HEK293 (cell line): ENCODE data around the gene PDZD2.
A peak's percentile ranks its signal among the peaks of the same experiment; 100 is the strongest.
"Not testable (repeated sequence)": the region's sequence is repeated elsewhere in the genome, so short reads cannot be mapped to it uniquely, and the experiment has no call there.

Experiments used
- CTCF ChIA-PET: fragments of 350-600 bp; formaldehyde crosslinking; extraction: SDS; loops from one replicate; lab custom pipeline; 2021; ENCODE audit warnings: antibody characterized with exemption; lab: Yijun Ruan, JAX
- POLR2A ChIA-PET: fragments of 300-600 bp; formaldehyde crosslinking; extraction: SDS; loops from one replicate; lab custom pipeline; 2020; ENCODE audit warnings: antibody characterized with exemption, inconsistent platforms; lab: Yijun Ruan, JAX
- H3K27ac ChIP-seq: fragments of 200-500 bp; sonication (Bioruptor generic); 2 replicates; pipeline ENCODE4 v1.5.1; 2014; ENCODE audit warnings: low read depth, low read length, control low read depth, inconsistent platforms; ENCODE audit errors: extremely low read depth
- H3K36me3 ChIP-seq, 2 experiments: fragments of 200-500 bp in 1 of 2; sonication (Bioruptor generic) in 1 of 2; 1 replicate in 1 of 2; 2 replicates in 1 of 2; pipeline ENCODE4 v1.5.1; 2014 to 2017; ENCODE audit warnings: inconsistent platforms in 2 of 2, low read length in 2 of 2; ENCODE audit not compliant: control insufficient read depth in 2 of 2, insufficient read depth in 1 of 2
- H3K4me1 ChIP-seq: fragments of 200-500 bp; sonication (Bioruptor generic); 2 replicates; pipeline ENCODE4 v1.5.1; 2014; ENCODE audit warnings: mild to moderate bottlenecking, low read length, inconsistent platforms; ENCODE audit not compliant: control insufficient read depth, insufficient read depth
- H3K4me3 ChIP-seq: 2 replicates; pipeline ENCODE4 v1.5.1; 2011; ENCODE audit warnings: low read depth, mild to moderate bottlenecking, control low read depth, low read length, moderate library complexity
- H3K9me3 ChIP-seq: fragments of 200-500 bp; sonication (Bioruptor generic); 2 replicates; pipeline ENCODE4 v1.5.1; 2014; ENCODE audit warnings: low read depth, low read length, inconsistent platforms; ENCODE audit not compliant: control insufficient read depth, insufficient read depth
- GLIS1 ChIP-seq: fragments of 450-650 bp; formaldehyde crosslinking; IDR thresholded peaks from 2 replicates; pipeline ENCODE4 v1.5.1; 2016; ENCODE audit warnings: missing biosample characterization, missing genetic modification characterization
- HOXC10 ChIP-seq: sonication (generic); formaldehyde crosslinking; IDR thresholded peaks from 2 replicates; pipeline ENCODE4 v1.8.1; 2023; ENCODE audit warnings: mild to moderate bottlenecking, missing genetic modification reagents
- SP7 ChIP-seq: fragments of 450-650 bp; formaldehyde crosslinking; IDR thresholded peaks from 2 replicates; pipeline ENCODE4 v1.5.1; 2016; ENCODE audit warnings: missing biosample characterization, missing genetic modification characterization
- ZIC2 ChIP-seq: fragments of 450-650 bp; formaldehyde crosslinking; IDR thresholded peaks from 2 replicates; pipeline ENCODE4 v1.5.1; 2016; ENCODE audit warnings: missing biosample characterization, missing genetic modification characterization
- ZNF670 ChIP-seq: fragments of 450-650 bp; formaldehyde crosslinking; IDR thresholded peaks from 2 replicates; pipeline ENCODE4 v1.5.1; 2016; ENCODE audit warnings: missing biosample characterization, missing genetic modification characterization, low read depth
- ZNF777 ChIP-seq: fragments of 450-650 bp; formaldehyde crosslinking; IDR thresholded peaks from 2 replicates; pipeline ENCODE4 v1.5.1; 2017; ENCODE audit warnings: missing biosample characterization, missing genetic modification characterization, borderline replicate concordance
- ZSCAN16 ChIP-seq: fragments of 450-650 bp; formaldehyde crosslinking; IDR thresholded peaks from 2 replicates; pipeline ENCODE4 v1.5.1; 2016; ENCODE audit warnings: missing biosample characterization, missing genetic modification characterization
- TF ChIP-seq, protein P1 (sequence below): fragments of 450-650 bp; formaldehyde crosslinking; IDR thresholded peaks from 2 replicates; pipeline ENCODE4 v1.5.1; 2016; ENCODE audit warnings: missing biosample characterization, missing genetic modification characterization
- TF ChIP-seq, protein P2 (sequence below): fragments of 450-650 bp; formaldehyde crosslinking; IDR thresholded peaks from 2 replicates; pipeline ENCODE4 v1.5.1; 2016; ENCODE audit warnings: missing biosample characterization, missing genetic modification characterization

PDZD2 gene

GRCh38 chr5:31688515-31689092 lies 49.7 kb downstream of the PDZD2 start:
- TF ChIP-seq GLIS1 (peak; percentile 82), ZIC2 (tag by site-specific recombination) (peak; percentile 72), HOXC10 (CRISPR knock-in tag) (no peak), ZNF777 (tag by site-specific recombination) (no peak), ZSCAN16 (tag by site-specific recombination) (no peak)
- TF ChIP-seq, protein P1, sequence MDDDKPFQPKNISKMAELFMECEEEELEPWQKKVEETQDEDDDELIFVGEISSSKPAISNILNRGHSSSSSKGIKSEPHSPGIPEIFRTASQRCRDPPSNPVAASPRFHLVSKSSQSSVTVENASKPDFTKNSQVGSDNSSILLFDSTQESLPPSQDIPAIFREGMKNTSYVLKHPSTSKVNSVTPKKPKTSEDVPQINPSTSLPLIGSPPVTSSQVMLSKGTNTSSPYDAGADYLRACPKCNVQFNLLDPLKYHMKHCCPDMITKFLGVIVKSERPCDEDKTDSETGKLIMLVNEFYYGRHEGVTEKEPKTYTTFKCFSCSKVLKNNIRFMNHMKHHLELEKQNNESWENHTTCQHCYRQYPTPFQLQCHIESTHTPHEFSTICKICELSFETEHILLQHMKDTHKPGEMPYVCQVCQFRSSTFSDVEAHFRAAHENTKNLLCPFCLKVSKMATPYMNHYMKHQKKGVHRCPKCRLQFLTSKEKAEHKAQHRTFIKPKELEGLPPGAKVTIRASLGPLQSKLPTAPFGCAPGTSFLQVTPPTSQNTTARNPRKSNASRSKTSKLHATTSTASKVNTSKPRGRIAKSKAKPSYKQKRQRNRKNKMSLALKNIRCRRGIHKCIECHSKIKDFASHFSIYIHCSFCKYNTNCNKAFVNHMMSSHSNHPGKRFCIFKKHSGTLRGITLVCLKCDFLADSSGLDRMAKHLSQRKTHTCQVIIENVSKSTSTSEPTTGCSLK (tag by site-specific recombination), result no peak
- TF ChIP-seq, protein P2, sequence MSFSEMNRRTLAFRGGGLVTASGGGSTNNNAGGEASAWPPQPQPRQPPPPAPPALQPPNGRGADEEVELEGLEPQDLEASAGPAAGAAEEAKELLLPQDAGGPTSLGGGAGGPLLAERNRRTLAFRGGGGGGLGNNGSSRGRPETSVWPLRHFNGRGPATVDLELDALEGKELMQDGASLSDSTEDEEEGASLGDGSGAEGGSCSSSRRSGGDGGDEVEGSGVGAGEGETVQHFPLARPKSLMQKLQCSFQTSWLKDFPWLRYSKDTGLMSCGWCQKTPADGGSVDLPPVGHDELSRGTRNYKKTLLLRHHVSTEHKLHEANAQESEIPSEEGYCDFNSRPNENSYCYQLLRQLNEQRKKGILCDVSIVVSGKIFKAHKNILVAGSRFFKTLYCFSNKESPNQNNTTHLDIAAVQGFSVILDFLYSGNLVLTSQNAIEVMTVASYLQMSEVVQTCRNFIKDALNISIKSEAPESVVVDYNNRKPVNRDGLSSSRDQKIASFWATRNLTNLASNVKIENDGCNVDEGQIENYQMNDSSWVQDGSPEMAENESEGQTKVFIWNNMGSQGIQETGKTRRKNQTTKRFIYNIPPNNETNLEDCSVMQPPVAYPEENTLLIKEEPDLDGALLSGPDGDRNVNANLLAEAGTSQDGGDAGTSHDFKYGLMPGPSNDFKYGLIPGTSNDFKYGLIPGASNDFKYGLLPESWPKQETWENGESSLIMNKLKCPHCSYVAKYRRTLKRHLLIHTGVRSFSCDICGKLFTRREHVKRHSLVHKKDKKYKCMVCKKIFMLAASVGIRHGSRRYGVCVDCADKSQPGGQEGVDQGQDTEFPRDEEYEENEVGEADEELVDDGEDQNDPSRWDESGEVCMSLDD (tag by site-specific recombination), result no peak
- CTCF ChIA-PET, result no interaction called here
- Histone ChIP-seq H3K4me3 (no peak overlapping the region), H3K27ac (no peak overlapping the region), H3K4me1 (no peaks in the 10 kb centered on the region), H3K9me3 (no peaks in the 10 kb centered on the region), H3K36me3 (no peaks in the 10 kb centered on the region)
- POLR2A ChIA-PET, result no interaction called here

DNA sequence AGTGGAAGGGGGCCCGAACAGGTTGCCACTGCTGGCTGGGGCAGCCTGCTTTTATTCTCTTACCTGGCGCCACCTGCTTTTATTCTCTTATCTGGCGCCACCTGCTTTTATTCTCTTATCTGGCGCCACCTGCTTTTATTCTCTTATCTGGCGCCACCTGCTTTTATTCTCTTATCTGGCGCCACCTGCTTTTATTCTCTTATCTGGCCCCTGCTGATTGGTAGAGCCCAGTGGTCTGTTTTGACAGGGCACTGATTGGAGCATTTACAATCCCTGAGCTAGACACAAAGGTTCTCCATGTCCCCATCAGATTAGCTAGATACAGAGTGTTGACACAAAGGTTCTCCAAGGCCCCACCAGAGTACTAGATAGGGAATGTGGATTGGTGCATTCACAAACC lies 52.5 kb downstream of the PDZD2 start:
- not testable (repeated sequence) for H3K4me1 ChIP-seq, H3K9me3 ChIP-seq
- CTCF ChIA-PET, result interaction anchor here (0.6 kb wide), 2 partner anchors 100 to 340 kb away, joined by 3 read pairs; no protein-coding TSS in a partner anchor

DNA sequence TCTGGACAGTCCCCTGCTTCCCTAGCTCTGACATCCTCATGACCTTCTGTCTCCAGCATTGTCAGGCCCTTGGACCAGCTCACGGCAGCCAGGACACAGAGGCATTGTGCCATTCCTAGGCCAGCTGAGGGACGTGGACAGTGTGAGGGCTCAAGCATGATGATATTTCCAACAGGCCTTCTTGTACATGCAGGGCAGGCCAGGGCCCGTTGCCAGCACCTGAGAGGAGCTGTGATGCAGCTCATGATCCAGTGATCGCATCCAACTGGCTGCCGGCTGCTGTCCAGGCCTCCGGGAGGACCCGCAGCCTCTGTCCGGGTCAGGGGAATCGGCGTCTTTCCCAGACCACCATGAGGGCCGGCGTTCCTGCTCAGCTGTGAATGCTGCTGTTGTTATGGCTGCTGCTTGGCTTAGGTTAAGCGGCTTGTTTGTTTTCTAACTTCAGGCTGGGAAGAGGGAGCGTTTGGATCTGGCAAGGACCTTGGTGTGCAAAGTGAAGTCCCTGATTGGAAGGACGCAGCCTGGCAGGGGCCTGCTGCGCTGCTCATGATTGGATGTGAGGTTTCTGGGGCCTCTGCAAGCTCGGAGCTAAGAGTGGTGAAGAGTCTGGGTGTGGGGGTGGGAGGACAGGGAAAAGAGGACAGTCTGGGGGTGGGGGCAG lies 53.8 kb downstream of the PDZD2 start:
- Histone ChIP-seq H3K27ac (no peak overlapping the region), H3K4me1 (no peaks in the 10 kb centered on the region), H3K4me3 (no peak overlapping the region), H3K36me3 (no peaks in the 10 kb centered on the region)
- ChIA-PET CTCF (no interaction called here), POLR2A (no interaction called here)
- TF ChIP-seq SP7 (tag by site-specific recombination), result no peak
- TF ChIP-seq, all 188 proteins: peak for 0
- H3K9me3 ChIP-seq, result no peaks in the 10 kb centered on the region

More for the DNA sequence above, 52.5 kb downstream of the PDZD2 start:
- H3K4me3 ChIP-seq, H3K36me3 ChIP-seq, H3K27ac ChIP-seq, POLR2A ChIA-PET: not testable (repeated sequence)

DNA sequence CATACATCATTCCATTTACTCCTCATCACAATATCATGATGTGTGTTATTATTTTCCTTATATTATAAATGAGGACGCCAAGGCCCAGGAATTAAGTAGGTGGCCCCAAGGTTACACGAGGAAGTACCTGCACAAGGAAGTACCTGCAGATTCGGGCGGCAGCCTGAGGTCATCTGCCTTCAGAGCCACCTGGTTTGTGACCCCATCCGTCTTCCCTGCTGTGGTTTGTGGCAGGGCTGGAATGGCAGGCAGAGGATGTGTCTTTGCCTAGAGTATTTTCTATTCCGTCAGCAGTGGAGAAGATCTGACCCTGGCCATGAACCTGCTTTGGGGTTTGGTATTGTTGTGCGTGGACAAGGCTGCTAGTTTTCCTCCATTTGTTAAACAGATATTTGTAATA lies 59.7 kb downstream of the PDZD2 start:
- CTCF ChIA-PET, result no interaction called here
- TF ChIP-seq ZNF670 (tag by site-specific recombination), result no peak
- TF ChIP-seq, all 188 proteins: peak for 0

More for the DNA sequence above, 59.7 kb downstream of the PDZD2 start:
- no peaks in the 10 kb centered on the region for H3K9me3 ChIP-seq
- H3K4me3 ChIP-seq, result no peak overlapping the region
- H3K36me3 ChIP-seq, result no peaks in the 10 kb centered on the region
- POLR2A ChIA-PET, result no interaction called here
- H3K27ac ChIP-seq, result no peak overlapping the region
- no peaks in the 10 kb centered on the region for H3K4me1 ChIP-seq
